Endometrial microvascular endothelial cells (primary cell): ENCODE results near the gene HCN2. TPM values are rescaled to one million over a fixed set of nuclear protein-coding genes. Genes with fewer than 3 reads are reported as not detected.
"Not testable (repeated sequence)": the region's sequence is repeated elsewhere in the genome, so short reads cannot be mapped to it uniquely, and the experiment has no call there.

ENCODE experiments used
- in situ Hi-C: cut with HindIII; loops from 2 replicates; pipeline ENCODE4 v1.10.0; 2017; ENCODE audit warnings: low sequenced_read_pairs, low pct_unique_long_range_greater_than_20kb; ENCODE audit errors: inconsistent ontology term
- total RNA-seq: library from RNA; depleted of rRNA; stranded (reverse); fragments of >200 nt; gene quantifications from one replicate; pipeline ENCODE4 v1.2.3, GENCODE V29; 2015; ENCODE audit errors: inconsistent ontology term

Gene HCN2
- total RNA-seq, 1 donor from 2014 or later, result 0.37 TPM

DNA sequence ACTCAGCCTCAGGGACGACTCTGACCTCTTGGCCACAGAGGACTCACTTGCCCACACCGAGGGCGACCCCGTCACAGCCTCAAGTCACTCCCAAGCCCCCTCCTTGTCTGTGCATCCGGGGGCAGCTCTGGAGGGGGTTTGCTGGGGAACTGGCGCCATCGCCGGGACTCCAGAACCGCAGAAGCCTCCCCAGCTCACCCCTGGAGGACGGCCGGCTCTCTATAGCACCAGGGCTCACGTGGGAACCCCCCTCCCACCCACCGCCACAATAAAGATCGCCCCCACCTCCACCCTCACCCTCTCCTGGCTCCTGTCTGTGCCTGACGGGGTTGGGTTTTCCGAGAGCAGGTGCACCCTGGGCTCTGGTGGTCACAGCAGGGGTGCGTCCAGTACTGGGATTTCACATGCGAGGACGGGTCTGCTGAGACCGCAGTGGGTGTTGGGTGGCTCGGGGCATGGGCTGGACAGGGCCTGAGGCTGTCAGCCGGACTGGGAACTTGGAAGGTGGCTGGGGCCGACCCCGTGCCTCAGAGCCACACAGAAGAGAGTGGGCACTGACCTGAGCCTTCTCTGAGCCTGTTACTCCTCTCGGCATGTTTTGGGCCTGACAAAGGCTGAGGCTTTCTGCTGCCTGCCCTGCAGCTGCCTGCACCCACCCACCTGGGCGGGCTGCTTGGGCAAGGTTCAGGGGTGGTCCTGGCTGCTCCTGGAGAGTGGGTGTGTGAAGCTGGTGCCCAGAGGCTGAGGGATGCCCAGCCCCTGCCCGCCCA is 6.3 kb upstream of the HCN2 start:
- in situ Hi-C loops, result no loop called here

DNA sequence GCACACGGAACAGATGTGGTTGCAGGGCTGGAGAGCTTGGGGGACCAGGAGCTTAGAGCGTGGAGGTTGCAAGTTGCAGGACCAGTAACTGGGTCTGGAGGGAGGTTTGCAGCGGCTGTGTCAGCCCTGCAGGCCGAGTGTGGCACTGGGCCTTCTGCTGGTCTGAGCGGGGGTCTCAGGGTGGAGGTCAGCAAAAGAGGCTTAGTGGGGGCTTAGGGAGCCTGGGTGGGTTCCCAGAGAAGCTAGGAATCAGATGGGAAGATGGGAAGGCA is 5.8 kb upstream of the HCN2 start:
- in situ Hi-C loops, result no loop called here

DNA sequence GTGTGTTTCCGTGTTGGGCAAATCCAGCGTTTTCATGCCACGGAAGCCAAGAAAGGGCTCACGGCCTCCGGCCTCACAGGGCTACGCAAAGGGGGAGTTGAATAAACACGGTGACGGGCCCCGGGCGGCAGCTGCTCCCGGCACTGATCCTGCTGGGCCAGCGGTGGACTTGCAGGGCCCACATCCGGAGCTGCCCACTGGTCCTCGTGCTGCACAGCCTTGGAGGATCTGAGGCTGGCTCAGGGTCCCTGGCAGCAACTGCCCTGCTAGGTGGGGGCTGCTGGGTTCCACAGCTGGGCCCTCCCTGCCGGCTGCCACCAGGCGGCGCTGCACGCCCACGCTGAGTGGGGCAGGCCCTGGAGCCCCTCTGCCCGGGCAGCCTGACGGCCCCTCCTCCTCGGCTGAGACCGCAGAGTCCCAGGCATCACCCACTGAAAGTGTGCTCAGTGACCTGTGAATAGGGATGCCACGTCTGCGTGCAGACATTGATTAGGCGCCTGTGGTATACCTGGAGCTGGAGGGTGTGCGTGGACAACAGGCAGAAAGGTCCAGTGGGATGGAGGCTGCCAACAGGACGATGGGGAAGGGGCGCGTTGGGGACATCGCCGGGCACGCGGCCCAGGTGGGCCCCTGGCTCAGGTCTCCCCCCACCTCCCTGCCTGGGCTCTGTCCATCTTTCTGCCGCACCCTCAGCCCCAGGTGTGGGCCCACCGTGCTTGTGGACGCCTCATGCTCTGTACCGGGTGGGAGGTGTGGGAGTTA is 5.3 kb upstream of the HCN2 start:
- in situ Hi-C loops, result no loop called here

DNA sequence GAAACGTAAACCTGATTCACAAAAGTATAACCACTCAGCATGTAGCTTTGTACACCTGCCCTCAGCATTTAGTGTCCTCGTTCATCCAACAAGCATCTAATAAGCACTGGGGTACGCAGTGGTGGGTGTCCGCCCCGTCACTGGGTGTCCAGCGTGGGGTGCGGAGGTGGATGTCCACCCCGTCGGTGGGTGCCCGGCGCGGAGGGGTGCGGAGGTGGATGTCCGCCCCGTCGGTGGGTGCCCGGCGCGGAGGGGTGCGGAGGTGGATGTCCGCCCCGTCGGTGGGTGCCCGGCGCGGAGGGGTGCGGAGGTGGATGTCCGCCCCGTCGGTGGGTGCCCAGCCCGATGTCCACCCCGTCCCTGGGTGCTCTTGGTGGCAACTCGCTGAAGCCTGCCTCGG is 4.5 kb upstream of the HCN2 start:
- in situ Hi-C loops, result not testable (repeated sequence)

DNA sequence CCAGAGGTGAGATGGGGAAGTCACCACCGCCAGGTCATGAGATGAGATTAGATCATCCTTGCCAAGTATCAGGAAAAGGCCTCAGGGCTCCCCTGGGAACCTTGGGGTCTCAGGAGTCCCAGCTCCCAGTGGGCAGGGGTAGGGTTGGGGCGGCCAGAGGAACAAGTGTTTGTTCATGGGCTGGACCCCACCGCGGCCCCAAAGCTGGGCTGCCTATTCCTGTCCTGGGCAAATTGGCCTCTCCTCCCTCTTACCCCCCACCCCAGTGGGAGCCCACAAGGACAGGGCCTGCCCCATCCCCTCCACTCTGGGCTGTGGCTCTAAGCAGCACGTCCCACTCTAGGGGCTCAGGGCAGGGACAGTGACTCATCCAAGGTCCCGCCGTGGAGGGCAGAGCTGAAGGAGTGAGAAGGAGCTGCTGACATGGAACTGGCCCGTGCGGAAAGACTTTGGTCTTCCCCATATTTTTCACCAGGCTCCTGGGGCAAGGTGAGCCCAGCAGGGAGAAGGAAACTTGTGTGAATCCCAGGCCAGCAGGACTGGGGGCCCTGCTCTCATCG is 4.0 kb upstream of the HCN2 start:
- in situ Hi-C loops, result no loop called here

DNA sequence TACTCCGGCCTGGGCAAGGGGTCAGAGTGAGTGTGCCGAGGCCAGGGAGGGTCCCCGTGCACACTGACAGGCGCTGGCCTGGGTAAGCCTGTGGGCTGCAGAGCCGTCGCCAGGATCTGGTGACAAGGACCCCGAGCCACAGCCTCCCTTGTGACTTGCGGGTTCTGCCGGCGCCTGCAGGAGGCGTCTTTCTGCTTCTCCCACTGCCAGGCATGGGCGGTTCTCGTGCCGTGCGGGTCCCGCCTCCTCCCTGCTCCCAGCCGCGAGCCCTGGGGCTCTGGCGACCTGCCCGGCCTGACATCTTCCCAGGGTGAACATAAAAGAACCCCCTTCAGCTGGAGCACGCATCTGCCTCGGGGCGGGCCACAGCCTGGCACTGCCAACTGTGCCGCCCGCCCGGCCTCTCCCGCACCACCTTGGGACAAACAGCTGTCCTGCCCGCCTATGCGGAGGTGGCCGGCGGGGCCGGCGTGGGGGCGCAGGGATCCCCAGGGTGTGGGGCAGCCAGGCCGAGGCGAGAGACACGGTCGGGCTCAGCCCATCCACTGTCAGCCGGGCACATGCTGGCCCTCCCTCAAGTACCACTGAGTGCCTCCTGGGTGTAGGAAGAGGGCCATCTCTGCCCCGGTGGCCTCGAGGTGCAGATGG is 1.5 kb upstream of the HCN2 start:
- in situ Hi-C loops, result no loop called here

DNA sequence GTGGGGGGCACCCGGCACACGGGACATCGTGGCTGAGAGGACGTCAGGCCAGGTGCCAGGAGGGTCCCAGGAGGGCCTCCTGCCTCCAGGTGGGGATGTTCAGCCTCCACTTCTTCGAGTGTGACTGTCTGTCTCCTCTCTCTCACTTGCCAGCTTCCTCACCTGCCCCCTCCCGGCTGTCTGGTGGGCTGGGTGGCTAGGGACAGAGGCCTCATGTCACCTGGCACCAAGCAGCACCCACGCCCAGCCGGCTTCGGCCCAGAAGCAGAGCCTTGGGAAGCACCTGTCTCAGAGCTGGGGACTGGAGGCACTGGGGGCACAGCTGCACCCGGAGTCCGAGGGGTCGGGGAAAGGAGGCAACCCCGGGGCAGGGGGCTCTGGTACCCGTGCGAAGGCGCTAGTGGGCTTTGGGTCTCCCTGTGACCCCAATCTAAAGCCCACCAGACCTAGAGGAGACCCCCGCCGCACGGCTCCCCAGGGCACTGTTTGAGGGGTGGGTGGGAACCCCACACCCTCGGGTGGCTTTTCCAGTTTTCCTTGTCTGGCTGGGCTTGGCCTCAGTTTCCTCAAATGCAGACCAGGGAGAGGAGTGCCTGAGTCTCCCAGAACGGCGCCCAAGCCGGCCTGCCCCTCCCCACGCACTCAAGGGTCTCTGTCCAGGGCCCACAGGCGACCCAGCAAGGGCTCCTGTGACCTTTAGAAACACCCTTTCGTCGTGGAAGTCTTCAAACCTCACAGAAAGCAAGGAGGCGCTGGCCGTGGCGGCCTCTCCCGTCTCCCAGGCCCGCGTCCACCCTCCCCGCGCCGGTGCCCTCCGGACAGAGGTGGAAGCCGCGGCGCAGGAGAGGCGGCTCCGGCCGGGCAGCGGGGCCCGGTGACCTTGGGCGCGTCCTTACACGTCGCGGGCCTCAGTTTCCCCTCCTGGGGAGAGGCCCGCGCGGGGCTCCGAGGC is 664 bp upstream of the HCN2 start:
- in situ Hi-C loops, result no loop called here

DNA sequence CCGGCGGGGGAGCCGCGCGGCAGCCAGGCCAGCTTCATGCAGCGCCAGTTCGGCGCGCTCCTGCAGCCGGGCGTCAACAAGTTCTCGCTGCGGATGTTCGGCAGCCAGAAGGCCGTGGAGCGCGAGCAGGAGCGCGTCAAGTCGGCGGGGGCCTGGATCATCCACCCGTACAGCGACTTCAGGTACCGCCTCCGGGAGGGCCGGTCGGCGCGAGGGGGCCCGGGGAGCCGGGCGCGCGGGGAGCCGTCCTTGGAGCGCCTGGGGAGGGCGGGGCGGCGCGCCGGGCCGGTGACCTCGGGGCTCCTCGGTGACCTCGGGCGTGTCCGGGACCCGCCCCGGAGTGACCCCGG is 690 bp downstream of the HCN2 start:
- in situ Hi-C loops, result no loop called here

DNA sequence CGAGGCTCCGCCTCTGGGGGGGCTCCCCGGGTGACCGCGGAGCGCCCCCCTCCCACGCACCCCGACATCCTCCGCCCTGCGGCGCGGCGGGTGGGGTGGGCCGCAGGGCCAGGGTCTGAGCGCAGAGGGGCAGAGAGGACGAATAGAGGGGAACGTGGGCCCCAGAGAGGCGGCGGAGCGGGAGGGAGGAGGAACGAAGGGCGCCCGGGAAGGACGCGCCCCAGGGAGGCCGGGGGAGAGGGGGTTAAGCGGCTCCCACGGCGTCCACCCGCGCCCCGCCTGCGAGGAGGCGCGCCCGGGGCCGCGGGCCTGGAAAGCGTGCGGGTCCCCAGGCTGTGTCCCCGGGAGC is 1.0 kb downstream of the HCN2 start:
- in situ Hi-C loops, result no loop called here

DNA sequence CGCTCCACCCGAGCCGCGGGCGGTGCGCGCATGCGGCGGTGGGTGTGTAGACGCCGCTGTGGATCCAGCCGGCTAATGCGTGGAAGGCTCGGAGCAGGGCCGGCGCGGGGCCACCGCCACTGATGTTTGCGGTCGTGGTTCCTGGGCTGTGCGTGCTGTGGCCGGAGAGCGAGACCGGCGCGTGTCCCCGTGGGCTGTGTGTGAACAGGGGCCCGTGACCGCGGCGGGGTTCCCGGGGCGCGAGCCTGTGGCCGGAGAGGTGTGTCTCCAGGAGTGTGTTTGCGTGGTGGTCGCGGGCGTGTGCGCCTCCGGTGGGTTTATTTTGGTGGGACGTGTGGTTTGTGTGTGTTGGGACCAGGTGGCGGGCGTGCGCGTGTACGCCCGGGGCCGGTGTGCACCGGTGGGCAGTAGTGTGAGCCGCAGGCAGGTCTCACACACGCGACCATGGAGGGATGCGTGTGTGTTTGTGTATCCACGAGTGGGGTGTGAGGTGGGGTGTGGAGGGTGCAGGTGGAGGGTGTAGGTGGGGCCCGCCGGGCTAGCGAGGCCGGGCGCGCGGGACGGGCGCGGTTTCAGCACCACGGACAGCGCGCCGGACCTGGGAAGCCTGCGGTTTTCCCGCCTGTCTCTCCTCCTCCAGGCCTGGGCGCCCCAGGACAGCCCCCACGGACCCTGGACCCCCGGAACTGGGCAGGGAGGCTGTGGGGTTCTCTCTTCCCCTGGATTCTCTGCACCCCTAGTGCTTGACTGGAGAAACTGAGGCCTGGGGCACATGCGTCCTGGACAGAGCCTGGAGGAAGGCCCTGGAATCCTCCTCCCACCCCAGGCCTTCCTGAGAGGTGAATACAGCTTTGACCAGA is 1.6 kb downstream of the HCN2 start:
- in situ Hi-C loops, result no loop called here

DNA sequence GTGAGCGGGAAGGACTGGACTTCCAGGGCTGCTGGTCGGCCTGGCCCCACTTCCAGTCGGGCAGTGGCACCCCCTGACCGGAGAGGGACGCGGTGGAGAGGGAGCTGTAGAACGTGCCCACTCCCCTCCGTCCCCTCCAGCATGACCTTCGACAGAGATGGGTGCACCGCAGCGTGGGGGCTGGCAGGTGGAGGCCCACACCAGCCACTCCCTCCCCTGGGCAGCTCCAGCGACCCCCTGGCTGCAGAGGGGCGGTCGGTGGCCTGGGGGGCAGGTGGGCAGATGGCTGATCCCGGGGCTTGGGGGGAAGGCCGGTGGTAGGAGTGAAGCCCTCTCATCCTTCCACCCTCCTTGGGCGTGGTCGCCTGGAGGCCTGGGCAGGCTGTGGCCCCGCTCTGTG is 2.4 kb downstream of the HCN2 start:
- in situ Hi-C loops, result no loop called here

DNA sequence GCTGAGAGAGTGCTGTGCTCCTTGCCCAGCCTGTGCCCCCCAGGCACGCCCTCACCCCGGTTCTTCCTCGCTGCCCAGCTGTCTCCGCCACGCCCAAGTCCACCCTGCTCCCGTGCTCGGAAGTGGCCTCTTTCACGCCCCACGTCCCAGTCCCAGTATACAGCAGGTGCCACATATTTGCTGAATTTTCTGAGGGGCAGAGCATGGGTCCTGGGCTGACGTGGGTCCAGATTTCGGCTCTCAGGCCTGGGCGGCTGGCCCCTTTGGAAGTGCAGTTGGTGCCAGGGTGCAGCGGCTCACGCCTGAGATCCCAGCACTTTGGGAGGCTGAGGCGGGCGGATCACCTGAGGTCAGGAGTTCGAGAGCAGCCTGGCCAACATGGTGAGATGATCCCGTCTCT is 3.4 kb downstream of the HCN2 start:
- in situ Hi-C loops, result no loop called here

DNA sequence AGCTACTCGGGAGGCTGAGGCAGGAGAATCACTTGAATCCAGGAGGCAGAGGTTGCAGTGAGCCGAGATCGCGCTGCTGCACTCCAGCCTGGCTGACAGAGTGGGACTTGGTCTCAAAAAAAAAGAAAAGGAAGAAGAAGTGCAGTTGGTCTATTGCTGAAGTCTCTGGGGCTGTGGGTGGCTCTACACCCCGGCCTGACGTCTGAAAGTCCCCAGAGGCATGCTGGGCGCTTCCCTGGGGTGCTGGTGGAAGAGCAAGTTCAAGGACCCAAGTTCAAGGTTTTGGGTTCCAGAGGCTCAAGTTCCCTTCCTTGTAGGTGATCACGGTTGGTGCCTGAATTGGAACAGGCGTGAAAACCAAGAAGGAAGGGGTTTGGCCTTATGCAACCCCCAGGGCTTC is 3.8 kb downstream of the HCN2 start:
- in situ Hi-C loops, result no loop called here

DNA sequence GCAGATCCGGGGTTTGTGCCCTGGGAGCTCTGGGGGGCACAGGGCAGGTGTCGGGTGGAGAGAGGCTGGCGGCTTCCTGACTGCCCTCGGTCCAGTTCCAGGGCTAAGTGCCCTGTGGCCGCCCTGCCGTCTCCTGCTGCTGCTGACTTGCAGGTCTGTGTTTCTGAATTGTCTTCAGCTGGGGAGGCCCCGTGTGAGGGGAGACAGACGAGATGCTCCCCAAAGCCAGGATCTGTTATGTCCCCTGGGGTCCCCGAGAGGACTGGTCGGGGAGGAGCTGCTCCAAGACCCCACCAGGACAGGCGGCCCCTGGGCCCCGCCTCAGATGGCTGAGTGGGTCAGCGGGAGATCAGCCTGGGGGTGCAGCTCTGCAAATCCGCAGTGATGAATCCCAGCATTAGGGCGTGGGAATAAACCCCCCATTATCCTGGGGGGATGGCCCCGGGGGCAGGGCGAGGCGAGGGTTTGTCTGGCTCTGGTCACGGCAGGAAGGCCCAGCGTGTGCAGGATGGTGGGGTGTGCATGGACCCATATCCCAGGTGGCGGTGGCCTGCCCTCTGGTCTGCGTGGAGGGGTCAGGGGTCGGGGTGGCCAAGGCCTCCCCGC is 4.7 kb downstream of the HCN2 start:
- in situ Hi-C loops, result no loop called here

DNA sequence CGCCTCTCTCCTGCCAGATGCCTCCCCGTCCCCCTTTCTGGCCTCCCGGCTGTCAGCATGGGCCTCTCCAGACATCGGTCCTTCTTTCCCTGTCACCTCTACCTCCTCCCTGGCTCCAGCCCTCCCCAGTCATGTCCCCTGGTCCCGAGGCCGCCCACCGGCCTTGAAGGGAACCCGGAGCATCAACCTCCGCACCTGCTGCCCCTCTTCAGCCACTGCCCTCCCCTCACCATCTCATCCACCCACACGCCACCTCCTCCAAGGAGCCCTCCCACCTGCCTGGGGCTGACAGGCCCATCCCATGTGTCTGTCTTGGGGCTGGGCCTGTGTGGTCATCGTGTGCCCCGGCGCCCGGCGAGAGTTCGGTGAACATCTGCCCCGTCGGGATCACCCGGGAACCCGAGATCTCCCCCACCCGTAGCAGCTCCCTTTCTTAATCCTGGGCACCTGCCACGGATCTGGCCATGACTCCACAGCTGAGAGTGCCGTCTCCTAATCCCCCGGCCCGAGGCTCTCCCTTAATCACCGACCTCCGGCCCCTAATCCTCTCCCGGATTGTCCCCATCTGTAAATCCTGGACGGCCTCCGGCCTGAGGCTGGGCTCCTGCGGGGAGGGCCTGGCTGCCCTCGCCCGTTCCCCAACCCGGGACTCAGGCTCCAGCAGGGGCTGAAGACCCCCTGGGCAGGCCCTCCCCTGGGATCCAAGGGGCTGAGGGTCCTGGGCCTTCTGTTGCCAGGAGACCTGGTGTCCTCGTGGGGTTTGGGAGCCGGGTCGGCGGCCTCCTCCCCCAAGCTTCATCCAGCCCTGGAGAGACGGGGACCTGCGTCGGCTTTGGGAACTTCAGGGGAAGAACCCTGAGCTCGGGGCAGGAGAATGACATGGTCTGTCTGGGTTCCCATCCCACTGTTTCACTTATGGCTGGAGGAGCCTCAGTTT is 5.9 kb downstream of the HCN2 start:
- in situ Hi-C loops, result no loop called here

DNA sequence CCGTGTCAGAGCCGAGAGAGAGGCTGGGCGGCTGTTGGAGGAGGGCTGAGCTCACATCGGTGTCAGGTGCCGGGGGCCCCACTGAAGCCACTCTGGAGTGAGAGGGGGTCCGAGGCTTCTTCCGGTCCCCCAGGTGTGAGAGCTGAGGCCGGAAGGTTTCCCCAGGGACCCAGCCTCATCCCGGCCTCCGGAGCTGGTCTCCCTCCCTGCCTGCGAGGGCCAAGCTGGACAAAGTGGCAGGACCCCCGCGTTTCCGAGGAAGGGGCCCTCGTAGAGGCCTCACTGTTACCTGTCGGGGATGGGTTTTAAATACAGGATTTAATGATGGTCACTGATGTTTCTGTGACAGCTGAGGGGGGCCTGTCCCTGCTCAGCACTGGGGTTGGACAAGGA is 6.6 kb downstream of the HCN2 start:
- in situ Hi-C loops, result no loop called here
